Inferior parietal cortex (tissue), 1 donor: ENCODE measurements around the gene MCM9.
"Not testable (repeated sequence)": the region's sequence is repeated elsewhere in the genome, so short reads cannot be mapped to it uniquely, and the experiment has no call there.

Experiments used
- DNase-seq: peaks from one replicate; pipeline ENCODE4 v3.0.0-alpha.2; 2016; ENCODE audit errors: extremely low spot score

Gene MCM9

DNA sequence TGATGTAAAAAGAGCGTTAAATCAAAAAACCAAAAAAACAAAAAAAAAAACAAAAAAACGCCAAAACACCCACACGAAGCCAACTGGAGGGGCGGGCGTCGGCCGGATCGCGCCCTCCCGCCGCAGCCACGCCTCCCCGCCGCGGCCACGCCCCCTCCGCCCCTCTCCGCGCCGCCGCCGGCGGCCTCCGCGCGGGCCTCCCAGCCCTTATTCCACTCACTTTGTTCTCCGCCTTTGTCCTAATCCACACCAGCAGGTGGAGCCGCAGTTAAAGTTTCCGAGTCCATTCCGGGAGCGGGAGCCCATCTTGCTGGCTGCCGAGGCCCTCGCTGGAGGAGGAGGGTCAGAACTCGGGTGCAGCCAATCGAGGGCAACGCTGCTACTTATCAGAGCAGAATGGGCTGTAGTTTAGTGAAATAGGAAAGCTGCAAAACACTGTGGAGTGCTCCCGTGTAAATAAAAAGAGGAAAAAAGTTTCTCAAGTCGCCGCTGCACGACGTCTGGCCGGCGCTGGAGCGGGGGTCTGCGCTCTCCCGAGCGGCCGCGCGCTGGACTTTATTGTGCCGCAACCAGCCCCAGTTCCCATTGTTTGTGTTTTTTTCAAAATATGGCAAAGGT lies 41.0 kb downstream of the MCM9 start, which contains the start of gene ASF1A:
Gene ASF1A (plus strand): TSS at position 346 of the 618 bp plus-strand sequence. CDS start 262 bp downstream, at position 608.
- peak; percentile 99 for DNase-seq

DNA sequence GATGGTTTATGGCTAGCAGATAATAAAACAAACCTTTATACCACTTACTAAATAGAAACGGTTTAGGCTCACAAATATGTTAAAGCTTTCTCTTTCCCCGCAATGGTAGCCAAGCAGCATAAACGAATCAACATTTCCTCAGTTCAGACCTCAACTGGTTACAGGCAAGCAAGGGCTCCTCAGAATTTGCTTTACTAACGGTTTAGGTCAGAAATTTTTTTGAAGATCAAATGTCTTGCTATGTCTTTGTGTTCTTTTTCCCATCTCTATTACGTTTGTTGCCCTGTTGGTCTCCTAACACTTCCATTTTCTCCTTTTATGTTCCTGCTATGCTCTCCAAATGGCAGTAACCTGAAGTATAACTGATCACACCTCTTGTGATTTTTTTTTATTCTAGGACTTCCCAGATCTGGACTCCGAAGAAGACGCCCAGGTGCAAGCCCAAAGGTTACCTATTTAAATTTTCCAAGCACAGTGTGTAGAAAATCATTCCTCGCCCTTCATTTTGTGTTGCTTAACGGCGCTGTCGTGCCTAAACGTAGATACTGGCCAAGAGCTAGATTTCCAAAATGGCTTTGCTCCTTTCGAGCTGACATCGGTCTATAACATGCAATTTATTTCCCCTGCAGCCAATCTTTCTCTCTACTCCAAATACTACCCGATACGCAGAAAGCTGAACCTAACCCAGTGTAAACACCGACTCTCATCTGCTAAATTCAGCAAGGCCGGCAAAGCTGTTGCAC lies 41.7 kb downstream of the MCM9 start:
- peak; percentile 74 for DNase-seq

DNA sequence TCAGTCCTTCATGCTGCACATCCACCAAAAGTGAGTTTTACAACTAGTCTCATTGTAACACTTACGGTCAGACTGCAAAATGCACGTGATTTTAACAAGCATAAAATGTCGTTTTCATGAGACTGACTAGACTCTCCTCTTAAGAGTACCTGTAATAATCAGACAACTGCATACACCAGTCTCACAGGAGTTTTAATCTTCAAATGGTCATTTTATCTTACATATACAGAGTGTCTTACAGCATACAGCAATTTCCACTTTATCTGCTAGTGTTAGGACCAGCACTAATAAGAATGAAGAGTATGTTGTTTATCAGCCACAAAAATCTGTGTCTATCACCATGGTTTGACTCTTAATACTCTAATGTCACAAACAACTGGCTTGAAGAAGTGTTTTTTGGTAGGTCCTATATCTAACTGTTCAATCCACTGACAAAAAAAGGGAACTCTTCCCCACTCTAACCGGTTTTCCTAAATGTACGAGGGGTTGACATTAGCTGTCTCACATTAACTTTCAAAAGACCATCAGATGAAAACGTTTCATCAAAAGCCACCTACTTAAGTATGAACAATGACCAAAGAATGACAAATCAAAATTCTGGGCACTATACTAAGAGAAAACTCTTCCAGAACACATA lies 42.5 kb downstream of the MCM9 start:
- peak; percentile 56 for DNase-seq

DNA sequence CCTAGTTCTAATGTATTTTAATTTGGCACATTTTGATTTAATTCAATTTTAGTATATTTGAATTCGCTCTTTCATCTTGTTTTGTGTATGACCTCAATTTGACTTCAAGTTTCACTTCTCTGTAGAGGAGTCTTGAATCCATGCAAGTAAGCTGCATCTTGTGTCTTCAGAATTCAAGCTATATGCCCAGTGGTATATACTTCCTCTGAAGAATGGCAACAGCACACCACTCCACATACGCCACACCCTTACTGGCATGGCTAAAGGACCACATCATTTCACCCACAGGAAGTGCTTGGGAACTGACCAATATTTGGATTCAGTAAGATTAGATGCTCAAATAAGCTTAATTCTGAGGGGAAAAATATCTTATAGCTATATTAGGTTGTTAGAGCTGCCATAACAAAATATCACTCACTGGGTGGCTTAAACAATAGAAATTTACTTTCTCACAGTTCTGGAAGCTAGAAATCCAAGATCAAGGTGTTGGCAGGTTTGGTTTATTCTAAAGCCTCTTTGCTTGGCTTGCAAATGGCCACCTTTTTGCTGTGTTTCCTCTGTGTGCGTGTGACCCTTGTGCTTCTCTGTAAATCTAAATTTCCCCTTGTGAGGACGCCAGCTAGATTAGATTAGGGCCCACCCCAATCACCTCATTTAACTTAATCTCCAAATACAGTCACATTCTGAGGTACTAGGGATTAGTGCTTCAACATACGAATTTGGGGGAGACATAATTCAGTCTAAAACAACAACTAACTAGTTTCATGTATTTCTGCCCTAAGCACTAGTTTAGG lies 43.8 kb downstream of the MCM9 start:
- no peak for DNase-seq

DNA sequence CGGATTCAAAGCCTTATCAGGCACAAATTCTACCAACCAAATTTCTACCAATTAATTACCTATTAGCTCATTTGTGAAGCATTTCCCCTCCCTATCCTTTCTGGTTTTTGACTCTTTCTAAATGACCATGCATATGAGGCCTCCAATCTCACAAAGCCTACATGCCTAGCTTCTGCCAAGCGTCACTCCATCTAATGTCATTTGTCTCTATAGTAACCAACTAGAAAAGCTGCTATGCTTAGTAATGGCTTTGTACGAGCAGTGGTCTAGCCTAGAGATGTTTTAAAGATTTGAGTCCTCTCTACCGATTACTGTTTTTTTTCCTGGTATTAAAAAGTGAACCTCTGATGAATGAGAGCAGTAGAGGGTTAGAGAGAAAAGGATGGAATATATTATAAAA lies 45.8 kb downstream of the MCM9 start:
- no peak for DNase-seq

DNA sequence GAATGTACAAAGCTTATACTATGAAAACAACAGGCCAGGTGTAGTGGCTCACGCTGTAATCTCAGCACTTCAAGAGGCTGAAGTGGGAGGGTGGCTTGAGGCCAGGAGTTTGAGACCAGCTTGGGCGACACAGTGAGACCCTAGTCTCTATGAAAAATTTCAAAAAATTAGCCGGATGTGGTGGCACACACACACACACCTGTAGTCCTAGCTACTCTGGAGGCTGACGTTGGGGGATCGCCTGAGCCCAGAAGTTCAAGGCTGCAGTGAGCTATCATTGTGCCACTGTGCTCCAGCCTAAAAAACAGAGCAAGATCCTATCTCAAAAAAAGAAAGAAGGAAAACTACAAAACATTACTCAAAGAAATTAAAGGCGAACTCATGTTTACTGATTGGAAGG lies 48.3 kb downstream of the MCM9 start:
- no peak for DNase-seq

DNA sequence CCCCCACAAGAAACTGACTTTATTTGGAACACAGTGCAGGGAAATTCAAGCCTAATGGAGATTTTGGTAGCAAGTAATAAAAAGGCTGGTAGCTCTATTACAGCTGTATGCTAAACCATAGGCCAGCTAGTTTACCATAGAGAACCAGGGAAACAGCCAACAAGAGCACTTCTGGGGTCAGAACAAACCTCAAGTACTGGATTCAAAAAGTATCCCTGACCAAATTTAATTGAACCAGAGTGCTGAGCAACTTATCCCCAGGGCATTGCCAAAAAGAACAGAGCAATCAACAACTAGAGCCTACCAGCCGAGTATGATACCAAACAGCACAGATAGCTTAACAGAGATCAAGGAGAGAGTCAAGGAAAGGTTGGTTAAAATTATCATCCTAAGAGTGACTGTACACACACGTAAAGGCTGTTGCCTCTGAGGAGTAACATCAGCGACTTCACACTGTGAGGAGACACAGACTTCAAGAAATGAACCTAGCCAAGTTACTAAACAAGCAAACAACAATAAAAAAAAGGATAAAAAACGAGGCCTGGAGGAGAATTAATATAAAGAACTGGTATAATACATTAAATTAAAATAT lies 52.5 kb downstream of the MCM9 start:
- no peak for DNase-seq

DNA sequence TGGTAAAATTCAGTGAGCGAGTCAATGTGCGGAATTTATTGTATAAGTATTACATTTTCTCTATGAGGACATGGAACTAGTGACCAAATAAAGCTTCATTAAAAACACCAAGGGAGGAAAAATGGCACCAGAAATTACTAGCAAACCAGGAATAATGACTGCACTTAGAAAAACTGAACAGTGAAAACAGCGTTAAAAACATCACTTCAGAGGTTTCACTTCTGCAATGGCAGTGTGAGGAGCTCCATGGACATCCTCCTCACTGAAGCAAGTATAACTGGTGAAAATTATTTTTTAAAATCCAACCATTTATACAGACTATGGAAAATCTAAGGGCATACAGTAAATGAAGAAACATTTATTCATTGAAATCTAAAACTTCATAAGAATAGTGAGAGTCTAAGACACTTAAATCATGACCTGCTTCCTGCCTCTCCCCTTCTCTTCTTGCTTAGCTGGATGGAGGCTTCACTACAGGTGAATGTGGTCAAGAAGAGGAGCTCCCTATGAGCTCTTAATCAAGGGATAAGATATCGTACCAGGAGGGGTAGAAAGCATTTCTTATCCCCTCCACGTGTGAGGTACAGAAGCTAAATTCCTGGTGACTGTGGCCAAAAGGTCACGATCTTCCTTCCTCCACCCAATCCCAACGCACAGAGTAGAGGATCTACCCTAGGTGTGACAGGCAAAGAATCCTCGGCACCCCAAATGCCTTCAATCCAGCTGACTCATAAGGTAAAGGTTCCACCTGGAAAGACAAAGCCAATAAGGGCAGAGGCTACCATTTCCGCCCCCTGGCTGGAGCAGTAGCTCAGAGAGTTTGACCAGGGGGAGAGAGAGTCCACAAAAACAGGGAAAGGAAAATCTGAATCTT lies 53.3 kb downstream of the MCM9 start:
- no peak for DNase-seq

DNA sequence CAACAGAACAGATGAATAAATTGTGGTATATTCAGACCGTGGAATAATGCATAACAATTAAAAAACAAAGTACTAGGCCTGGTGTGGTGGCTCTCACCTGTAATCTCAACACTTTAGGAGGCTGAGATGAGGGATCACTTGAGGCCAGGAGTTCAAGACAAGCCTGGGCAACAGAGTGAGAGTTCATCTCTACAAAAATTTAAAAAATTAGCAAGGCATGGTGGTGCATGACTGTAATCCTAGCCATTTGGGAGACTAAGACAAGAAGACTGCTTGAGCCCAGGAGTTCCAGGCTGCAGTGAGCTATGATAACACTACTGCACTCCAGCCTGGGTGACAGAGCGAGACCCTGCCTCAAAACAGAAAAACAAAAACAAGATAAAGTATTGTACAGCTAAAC lies 57.2 kb downstream of the MCM9 start:
- no peak for DNase-seq

DNA sequence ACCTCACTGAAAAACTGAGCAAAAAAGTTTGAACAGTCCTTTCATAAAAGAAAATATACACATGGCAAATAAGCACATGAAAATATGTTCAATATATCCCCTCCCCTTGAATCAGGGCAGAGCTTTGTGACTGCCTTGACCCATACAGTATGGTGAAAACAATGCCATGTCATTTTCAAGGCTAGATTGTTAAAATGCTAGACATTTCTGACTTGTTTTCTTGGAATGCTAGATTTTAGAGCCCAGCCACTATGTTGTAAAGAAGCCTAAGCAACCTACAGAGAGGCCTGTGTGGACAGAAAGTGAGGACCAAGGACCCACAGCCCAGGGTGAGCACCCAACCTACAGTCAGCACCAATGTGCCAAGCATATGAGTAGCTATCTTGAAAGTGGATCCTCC lies 58.1 kb downstream of the MCM9 start:
- no peak for DNase-seq

DNA sequence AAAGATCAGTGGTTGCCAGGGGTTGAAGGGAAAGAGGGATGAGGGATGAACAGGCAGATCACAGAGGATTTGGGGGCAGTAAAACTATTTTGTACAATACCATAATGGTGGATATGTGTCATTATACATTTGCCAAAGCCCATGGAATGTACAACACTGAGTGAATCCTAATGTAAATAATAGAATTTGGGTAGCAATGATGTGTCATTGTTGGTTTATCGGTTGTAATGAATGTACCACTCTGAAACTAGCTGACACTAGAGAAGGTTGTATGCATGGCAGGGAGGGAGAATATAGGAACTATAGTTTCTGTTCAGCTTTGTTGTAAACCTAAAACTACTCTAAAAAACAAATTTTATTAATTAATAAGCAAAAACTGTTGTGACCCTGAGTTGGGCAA lies 58.8 kb downstream of the MCM9 start:
- DNase-seq = no peak

DNA sequence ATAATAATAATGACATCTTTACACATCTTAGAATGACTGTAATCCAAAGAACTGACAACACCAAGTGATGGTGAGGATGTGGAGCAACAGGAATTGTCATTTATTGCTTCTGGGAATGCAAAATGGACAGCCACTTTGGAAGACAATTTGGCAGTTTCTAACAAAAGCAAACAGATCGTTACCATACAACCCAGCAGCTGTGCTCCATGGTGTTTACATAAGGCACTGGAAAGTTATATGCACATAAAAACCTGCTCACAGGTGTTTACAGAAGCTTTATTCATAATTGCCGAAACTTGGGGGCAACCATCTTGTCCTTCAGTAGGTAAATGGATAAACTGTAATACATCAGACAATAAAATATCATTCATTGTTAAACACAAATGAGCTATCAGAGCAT lies 59.3 kb downstream of the MCM9 start:
- DNase-seq = no peak

DNA sequence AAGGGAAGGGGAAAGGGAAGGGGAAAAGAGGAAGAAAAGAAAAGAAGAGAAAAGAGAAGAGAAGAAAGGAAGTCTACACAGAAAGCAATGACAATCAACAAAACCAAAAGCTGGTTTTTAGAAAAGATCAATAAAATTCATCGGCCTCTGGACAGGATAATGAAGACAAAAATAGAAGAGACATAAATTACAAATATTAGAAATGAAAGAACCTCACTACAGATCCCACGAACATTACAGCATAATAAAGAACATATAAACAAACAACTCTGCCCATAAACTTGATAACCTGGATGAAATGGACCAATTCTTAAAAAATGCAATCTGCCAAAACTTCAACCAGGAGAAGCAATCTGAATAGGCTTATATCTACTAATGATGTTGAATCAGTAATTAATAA lies 61.7 kb downstream of the MCM9 start:
- no peak for DNase-seq

DNA sequence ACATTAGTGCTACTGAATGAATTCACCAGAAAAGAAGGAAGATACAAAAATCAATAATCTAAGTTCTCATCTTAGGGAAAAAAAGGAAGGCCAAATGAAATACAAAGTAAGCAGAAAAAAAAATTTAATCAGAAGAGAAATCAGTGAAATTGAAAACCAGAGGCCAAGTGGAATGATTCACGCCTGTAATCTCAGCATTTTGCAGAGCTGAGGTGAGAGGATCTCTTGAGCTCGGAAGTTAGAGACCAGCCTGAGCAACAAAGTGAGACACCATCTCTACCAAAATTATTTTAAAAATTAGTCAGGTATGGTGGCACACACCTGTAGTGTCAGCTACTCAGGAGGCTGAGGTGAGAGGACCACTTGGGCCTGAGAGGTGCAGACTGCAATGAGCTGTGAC lies 62.2 kb downstream of the MCM9 start:
- no peak for DNase-seq

DNA sequence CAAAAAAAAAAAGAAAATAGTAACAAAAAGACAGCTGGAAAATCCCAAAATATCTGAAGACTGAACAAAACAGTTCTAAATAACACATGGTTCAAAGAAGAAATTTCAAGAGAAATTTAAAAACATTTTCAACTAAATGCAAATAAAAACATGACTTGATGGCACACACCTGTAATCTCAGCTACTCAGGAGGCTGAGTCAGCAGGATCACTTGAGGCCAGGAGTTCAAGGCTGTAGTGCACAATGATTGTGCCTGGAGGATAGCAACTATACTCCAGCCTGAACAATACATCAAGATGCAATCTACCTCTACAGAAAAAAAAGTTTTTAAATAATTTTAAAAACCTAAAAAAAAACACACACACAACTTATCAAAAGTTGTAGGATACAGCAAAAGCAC lies 62.6 kb downstream of the MCM9 start:
- no peak for DNase-seq

DNA sequence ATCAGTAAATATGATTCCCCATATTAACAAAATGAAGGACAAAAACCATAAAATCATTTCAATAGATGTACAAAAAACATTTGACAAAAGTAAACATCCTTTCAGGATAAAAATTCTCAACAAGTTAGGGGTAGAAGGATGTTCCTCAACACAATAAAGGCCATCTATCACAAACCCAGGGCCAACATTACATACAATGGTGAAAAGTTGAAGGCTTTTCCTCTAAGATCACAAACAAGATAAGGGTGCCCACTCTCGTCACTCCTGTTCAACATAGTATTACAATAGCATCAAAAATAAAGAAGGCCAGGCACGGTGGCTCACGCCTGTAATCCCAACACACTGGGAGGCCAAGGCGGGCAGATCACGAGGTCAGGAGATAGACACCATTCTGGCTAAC lies 63.6 kb downstream of the MCM9 start:
- DNase-seq = no peak

DNA sequence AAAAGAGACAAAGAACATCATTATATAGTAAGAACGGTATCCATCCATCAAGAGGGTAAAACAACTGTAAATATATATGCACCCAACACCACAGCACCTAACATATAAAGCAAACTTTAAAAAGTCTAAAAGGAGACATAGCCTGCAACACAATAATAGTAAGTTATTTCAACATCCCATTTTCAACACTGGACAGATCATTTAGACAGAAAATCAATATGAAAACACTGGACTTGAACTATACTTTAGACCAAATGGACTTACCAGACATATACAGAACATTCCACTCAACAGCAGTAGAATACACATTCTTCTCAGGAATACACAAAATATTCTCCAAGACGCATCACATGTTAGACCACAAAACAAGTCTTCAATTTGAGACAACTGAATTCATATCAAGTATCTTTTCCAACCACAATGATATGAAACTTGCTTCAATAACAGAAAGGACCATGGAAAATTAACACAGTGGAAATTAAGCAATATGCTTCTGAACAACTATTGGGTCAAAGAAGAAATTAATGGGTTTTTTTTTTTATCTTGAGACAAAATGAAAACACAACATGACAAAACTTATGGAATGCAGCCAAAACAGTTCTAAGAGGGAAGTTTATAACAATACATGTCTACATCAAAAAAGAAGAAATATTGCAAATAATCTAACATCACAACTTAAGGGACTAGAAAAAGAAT lies 64.9 kb downstream of the MCM9 start:
- DNase-seq = no peak

DNA sequence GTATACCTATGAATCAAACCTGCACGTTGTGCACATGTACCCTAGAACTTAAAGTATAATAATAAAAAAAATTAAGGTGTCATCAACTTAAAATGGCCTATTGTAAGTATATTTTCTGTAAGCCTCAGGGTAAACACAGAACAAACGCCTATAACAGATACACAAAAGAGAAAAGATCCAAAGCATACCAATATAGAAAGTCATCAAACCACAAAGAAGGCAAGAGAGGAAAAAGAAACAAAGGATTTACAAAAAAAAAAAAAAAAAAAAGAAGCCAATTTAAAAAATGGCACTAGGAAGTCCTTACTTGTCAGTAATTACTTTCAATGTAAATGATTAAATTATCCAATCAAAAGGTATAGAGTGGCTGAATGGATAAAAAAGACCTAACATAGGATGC lies 65.6 kb downstream of the MCM9 start:
- DNase-seq = no peak

DNA sequence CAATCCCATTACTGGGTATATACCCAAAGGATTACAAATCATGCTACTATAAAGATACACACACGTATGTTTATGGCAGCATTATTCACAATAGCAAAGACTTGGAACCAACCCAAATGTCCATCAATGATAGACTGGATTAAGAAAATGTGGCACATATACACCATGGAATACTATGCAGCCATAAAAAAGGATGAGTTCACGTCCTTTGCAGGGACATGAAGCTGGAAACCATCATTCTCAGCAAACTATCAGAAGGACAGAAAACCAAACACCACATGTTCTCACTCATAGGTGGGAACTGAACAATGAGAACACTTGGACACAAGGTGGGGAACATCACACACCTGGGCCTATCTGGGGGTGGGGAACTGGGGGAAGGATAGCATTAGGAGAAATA lies 66.1 kb downstream of the MCM9 start:
- not testable (repeated sequence) for DNase-seq

DNA sequence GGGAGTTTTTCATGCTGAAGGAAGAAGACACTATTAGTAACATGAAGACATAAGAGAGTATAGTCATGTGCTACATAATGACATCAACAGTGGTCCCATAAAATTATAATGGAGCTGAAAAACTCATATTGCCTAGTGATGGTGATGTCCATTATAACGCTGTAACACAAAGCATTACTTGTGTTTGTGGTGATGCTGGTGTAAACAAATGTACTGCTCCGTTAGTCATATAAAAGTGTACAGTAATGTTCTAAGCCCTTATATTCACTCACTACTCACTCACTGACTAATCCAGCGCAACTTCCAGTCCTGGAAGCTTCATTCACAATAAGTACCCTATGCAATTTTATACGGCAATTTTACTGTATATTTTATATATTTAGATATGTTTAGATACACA lies 67.8 kb downstream of the MCM9 start:
- DNase-seq = no peak

DNA sequence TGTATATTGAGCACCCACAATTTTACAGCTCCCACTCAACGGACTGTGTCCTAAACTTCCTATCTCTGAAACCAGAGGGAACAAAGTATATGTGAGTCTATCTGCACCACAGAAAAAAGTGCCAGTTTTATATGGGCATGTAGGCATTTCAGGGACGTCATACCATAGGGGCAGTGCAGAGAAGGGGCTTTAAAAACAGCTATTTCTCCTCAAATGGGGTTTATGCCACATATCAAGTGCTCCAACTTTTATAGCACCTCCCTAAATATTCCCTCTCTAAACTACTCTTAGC lies 69.9 kb downstream of the MCM9 start:
- no peak for DNase-seq
